ENCODE measurements around the gene RASA3. TPM values are rescaled to one million over a fixed set of nuclear protein-coding genes. Genes with fewer than 3 reads are reported as not detected.
"Not testable (repeated sequence)": the region's sequence is repeated elsewhere in the genome, so short reads cannot be mapped to it uniquely, and the experiment has no call there.

Gene RASA3
- total RNA-seq, 1 donor from 2014 or later, result 23.7 TPM

DNA sequence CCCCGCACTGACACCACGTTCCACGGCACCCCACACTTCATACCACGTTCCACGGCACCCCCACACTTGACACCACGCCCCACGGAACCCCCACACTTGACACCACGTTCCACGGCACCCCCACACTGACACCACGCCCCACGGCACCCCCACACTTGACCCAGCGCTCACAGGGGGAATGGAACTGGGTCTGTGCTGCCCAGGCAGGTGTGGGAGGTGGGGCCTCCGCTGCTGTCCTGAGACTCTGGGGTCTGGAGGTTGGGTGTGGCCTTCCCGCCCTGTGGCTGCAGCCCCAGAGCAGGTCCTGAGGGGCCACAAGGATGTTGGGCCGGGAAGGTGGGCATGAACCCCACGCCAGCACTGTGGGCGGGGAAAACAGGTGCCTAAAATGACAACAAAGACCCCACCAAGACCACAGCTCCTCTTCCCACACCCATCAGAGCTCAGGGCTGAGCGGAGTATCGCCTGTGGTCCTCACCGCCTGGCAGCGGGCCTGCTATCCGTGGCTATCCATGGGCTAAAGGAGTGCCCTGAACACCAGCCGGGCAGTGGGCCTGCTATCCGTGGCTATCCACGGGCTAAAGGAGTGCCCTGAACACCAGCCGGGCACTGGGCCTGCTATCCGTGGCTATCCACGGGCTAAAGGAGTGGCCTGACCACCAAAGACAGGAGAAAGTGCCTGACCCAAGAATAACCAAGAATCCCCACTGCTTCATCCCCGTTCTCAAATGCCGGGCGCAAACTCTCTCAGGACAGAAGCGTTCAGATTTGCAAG, 98.7 kb downstream of the RASA3 start:
- DNase-seq, result no peak

DNA sequence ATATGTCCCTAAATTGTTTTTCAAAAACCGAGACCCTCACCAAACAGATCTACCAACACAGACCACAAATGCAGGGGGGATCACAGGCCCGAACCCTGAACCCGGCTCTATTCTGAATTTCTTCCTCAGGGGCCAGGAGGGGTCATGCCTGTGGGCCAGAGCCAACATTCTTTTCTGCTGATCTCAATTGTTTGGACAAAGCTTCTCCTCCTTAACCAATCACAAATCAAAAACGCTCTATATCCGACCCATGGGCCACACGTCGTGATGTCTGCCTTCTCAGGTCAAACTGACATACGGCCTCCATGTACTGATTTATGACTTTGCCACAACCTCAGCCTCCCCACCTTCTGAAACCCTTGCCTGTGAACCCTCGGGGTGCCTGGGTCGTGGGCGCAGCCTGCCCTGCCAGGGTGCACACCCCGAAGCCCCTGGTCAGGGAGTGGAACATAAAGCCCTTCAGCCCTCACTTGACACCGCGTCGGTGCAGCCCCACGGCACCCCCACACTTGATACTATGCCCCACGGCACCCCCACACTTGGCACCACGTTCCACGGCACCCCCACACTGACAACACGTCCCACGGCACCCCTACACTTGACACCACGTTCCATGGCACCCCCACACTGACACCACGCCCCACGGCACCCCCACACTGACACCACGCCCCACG, 100.2 kb downstream of the RASA3 start:
- DNase-seq, result peak; percentile 58

GRCh38 chr13:114031631-114032030, 100.8 kb downstream of the RASA3 start:
- DNase-seq, result no peak

GRCh38 chr13:114030666-114031610, 101.5 kb downstream of the RASA3 start:
- DNase-seq, result no peak

DNA sequence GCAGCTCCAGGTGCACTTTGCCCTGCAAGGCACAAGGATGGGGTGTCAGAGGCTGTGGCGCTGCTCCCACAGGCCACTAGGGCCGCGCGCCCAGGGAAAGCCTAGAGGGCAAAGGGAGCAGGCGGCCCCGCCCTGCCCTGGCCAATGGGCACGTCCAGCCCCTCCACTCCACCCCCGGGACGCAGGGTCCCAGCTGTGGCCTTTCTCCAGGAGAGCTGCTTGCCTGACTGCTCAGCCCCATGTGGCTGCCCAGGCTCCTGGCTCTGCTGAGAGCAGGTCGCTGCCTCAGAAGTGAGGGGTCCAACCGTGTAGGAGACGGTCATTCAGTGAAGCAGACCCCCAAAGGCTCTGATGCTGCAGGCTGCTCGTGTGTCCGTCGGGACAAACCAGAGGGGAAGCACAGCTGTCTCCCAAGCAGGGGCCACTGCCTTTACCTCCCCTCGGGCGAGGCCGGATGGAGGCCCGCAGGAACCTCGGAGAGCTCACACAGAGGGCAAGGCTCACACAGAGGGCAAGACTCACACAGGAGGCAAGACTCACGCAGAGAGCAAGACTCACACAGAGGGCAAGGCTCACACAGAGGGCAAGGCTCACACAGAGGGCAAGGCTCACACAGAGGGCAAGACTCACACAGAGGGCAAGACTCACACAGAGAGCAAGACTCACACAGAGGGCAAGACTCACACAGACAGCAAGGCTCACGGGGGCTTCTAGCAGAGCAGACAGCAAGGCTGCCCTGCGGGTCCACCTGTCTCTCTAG, 102.4 kb downstream of the RASA3 start:
- no peak for DNase-seq

DNA sequence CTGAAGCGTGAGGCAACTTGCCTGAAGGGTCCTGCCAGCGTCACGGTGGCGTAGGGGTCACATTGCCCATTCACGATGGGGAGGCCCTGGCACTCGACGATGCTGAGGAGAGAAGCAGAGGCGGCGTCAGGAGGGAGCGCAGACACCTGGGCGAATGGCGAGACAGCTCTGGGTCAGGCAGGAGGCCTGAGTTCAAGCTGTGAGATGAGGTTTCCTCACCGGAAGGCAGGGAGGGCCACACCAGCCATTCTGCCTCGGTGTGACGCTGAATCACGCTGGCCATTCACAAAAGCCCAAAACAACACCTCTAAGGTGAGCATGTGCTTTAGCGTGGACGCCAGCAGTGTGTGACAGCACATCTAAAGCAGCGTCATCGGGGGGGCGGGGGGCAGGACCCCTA, 104.6 kb downstream of the RASA3 start:
- DNase-seq, result no peak

GRCh38 chr13:114027046-114027715, 105.2 kb downstream of the RASA3 start:
- no peak for DNase-seq

DNA sequence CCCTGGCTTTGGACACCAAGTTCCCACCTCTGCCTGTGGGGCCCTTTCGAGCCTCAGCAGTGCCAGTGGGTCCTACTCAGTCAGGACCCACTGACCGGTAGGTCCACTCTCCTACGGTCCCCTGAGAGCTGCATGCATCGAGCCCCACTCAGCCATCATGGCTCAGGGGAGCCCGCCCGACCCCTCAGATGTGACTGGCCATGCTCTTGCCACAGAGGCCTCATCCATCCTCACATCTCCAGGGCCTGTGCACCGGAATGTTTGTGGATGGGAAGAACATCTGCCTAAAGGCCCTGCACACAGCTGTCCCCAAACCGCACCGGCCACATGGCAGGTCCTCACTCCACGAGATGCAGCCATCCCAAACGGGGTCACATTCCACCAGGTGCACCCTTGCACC, 105.9 kb downstream of the RASA3 start:
- DNase-seq, result no peak

- DNase-seq, result peak; percentile 82
Observed at GRCh38 chr13:114025714-114026431, 106.5 kb downstream of the RASA3 start.

DNA sequence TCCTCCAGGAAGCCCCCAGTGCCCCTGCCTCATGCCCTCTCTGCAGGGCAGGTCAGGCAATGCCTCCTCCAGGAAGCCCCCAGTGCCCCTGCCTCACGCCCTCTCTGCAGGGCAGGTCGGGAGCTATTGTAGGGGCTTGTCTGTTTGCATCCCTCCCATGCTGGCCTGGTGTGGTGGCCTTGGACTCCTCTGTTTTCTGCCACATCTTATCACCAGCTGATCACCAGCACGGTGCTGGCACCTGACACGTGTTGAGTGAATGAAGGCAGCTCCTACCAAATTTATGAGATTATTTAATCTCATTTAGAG, 107.1 kb downstream of the RASA3 start:
- DNase-seq, result no peak

DNA sequence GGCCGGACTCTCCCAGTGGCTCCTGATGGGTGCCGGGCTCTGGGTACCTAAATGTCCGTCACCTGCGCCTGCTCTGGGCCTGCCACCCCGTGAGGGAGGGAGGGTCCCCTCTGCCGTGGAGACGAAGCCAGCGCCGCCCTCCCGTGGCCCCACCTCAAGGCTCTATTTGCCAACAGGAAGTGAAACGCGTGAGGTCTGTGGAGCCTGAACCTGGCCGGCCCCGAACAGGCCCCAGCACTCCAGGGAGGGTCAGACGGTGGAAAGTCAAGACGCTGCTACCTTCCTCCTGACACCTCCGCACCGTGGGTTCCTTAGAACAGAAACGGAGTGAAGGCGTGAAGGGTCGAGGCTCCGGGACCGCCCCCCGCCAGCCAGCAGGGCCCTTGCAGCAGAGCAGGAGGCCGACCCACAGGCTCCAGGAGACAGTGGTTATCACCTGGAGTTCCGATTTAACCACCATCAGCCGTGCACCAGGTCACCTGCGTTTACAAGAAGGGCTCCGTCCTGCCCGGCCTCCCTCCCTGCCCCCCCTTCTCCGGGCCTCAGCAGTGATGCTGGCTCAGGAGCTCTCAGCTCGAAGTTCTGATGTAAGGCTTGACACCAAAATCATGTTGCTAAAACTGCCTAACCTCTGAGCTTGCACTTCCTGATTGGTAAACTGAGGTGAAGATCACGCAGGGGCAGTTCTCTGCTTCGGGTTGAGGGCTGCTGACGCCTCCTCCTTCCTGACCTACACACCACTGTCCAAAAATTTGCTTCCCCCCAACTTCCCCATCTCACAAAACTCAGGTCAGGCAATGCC, 107.6 kb downstream of the RASA3 start:
- no peak for DNase-seq

DNA sequence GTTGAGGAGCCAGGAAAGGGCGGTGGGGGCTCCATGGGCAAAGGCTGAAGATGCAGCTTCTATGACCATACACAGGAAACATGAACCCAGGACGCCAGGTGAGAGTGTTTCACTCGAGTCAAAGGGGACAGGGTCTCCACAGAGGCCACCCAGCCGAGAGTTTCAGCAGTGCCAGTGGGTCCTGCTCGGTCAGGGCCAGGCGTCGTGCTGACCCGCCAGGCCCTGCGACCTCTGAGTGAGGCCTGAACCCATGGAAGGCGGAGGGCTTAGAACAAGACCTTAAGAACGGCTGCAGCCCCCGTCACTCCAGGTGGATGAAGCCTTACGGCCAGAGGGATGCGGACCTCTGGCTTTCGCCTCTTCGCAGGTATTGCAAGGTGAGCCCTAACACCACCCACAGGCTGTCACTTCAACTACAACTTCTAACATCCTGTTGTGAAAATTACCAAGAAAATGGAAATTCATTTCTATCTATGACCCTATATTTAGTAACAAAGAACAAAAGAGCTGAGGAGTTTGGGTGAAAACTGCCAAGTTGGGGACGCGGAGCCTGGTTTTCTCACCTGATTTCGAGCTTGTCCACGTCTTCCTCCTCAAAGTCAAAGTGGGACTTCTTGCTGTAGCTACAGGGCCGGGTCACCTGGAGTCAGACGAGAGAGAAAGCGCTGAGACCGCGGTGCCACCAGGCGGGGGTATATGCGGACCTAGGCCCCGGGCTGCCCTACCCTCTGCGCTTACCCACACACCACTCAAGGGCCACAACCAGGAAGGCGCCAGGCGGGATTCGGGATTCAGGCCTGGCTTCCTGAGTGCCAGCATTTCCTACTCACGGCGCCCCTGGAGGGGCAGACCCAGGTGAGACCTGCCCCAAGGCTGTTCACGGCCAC, 108.5 kb downstream of the RASA3 start:
- DNase-seq, result no peak

GRCh38 chr13:114022876-114023275, 109.5 kb downstream of the RASA3 start:
- DNase-seq, result no peak

DNA sequence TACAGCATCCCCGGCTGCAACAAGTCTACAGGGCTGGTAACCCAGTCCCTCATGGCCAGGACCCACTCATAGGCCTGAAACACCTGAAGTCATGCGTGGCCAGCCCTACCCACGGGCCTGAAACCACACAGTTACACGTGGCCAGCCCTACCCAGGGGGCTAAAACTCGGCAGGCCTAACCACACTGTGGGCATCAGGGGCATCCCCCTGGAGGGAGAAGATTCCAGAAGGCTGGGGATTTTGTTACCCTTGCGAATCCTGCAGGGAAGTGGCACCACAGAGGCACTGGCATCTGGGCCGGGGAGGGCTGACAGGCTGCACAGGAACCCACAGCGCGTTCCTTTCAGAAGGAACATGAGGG, 110.1 kb downstream of the RASA3 start:
- no peak for DNase-seq

DNA sequence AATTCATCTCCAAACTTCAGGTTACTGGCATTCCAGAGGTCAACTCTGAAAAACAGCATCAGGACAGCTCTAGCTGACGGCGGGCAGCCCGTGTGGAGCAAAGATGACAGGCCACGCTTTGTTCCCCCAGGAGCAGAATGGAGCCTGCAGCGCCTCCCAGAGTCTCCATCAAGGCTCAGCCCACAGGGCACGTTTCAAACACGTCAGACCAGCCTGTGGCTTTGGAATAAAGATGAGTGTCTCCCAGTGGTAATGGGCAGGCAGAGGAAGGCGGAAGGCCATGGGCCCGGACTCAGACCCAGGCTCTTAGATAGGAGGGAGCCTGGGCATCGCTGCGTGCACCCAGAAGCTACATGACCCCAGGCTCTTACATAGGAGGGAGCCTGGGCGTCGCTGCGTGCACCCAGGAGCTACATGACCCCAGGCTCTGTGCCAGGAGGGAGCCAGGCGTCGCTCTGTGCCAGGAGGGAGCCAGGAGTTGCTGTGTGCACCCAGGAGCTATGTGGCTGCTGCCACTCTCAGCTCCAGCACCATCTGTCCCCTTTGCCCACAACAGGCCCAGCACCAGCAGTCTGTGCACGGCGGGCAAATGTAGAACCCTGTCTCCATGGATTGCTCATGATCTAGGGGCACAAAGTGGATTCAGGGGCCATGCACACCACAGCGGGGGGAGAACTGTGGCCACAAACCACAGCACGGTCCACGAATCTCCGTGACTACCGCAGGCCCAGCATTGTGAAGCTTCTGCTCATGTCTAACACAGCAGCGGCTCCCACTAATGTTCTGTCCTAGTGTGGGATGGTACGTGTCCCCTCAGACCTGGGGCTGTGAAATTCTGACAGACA, 110.7 kb downstream of the RASA3 start:
- no peak for DNase-seq

DNA sequence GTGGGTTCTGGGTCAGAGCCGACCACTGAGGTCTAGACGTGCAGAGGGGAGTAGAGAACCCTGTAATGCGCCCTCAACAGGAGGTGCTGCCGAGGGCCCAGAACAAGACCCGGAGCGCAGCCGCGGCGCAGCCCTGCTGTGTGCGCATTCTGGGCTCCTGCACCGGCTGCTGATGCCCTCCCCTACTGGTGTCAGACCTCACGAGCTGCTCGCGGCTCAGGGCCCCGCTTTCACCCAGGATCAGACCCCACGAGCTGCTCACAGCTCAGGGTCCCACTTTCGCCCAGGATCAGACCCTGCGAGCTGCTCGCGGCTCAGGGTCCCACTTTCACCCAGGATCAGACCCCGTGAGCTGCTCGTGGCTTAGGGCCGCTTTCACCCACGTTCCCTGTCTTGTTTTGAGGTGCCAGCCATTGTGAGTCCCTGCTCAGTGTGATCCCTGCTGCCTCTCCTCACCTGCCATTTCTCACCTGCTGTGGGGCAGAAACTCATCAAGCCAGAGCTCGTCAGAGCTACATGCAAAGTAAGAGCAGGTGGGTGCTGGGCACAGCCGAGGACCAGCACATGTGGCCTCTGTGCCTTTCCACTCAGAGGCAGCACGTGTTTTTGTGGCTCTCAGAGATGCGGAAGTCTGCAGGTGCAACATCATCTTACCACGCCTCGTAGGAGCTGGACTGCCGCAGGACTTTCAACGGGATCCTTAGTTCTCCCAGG, 111.5 kb downstream of the RASA3 start:
- DNase-seq, result no peak

DNA sequence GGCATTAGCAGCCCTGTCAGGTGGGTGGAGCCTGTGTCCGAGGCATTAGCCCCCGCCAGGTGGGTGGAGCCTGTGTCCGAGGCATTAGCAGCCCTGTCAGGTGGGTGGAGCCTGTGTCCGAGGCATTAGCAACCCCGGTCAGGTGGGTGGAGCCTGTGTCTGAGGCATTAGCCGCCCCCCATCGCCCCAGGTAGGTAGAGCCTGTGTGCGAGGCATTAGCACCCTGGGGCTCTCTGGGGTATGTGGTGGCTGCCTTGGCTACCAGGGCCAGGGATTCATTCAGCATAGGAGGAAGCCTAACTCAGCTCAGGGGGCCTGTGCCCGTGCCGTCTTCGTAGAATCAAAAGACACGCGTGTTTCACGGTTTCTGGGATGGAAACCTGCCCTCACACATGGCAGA, 112.3 kb downstream of the RASA3 start:
- not testable (repeated sequence) for DNase-seq

All from tongue (tissue), 2 donors.